NCI-H2227 (cell line): ENCODE results near the gene GALNT10.
"Not testable (repeated sequence)": the region's sequence is repeated elsewhere in the genome, so short reads cannot be mapped to it uniquely, and the experiment has no call there.

Experiments used
- DNase-seq: peaks from one replicate; lab custom pipeline; 2025; ENCODE audit not compliant: unreplicated experiment; lab: John Stamatoyannopoulos, UW

GALNT10 gene

DNA sequence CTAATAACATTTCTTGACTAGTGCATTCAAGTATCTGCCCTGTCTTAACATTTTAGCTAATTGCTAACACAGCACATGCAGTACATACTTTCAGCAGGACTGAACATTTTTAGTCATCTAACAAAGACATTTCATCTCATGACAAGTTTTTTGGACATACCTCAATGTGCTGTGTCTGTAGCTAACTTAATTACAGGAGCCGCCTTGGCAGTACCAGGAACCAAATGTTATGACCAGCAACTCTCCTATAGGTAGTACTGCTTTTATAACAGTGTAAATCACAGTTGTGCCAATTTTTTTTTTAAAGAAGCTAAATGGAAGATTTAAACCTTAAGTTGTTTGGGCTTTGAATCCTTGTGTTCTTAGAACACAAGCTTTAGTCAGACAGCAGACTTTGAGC is 155.9 kb downstream of the GALNT10 start:
- no peak for DNase-seq

DNA sequence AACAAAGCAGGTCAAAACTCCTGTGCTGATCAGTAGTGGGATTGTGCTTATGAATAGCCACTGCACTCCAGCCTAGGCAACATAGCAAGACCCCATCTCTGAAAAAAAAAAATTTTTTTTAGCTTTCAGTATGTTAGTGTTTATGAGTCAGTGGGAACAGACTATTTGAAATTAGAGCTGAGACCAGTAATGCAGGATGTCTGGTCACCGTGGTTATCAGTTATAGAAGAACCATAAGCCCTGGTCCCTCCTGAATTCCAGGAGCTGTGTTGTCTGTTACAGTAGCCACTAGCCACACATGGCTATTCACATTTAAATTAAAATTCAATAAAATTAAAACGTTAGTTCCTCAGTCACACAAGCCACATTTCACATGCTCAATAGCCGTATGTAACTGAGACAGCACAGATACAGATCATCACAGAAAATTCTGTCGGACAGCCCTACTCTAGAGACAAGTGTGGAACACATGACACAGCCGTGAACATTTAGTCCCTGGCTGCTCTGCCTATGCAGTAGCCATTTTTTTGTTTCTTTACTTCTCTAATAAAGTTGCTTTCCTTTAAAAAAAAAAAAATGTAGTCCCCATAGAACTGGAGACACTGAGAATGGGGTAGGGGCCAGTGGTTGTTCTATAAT is 159.2 kb downstream of the GALNT10 start:
- DNase-seq: no peak

GRCh38 chr5:154351141-154351540 is 160.6 kb downstream of the GALNT10 start:
- no peak for DNase-seq

GRCh38 chr5:154351566-154351965 is 161.0 kb downstream of the GALNT10 start:
- no peak for DNase-seq

- DNase-seq: no peak
Observed at GRCh38 chr5:154352960-154353548, 162.5 kb downstream of the GALNT10 start.

DNA sequence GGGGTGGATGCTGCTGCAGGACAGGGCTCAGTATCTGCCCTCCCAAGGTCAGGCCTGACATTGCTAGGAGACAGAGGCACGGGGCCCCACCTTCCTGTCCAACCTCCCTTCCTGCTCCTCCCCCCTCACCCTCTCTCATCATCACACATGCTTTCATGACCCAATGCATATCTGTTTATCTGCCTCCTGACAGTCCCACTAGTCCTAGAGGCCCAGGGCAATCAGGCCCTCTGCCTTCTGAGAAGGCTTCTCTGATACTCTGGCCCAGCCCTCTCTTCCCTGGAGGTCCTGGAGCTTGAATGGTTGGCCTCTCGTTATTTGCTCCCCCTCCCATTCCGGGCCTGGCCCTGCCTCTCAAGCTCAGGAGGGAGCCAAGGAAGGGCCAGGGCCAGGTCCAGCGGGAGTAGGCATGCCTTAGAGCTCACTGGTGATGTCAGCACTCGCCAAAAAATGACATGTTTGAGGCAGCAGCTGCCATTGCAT is 164.6 kb downstream of the GALNT10 start:
- peak; percentile 15 for DNase-seq

GRCh38 chr5:154356020-154356655 is 165.6 kb downstream of the GALNT10 start:
- DNase-seq: no peak

- no peak for DNase-seq
Observed at GRCh38 chr5:154356958-154357357, 166.4 kb downstream of the GALNT10 start.

DNA sequence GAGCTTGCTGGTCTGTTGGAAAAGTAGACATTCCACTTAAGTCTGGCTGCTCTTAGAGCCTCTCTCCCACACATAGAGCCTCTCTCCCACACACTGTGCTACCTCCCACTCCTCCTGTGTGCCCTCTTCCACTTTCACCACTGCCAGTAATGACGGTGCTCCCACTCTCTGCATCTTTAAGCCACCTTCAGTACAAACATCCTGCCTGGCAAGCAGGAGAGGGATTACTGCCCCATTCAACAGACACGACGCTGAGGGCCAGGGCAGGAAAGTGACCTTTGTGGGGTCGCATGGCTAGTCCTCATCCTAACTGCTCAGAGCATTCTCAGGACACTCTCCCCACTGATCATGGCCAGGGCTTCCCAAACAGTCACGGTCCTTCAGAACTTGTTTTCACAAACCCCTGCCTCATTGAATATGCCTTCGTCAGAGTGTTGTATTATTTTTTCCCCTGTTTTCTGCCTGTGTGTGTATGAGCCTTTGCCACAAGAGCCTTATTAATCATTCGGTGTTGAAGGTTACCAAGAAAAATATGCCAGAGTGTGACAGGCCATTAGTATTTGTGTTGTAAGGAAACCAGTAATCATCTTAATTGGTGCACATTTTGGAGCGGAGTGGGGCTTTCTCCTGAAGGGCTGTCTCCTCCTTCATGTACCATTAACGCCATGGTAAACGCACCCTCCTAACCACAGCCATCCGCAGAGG is 168.1 kb downstream of the GALNT10 start:
- DNase-seq: peak; percentile 87

DNA sequence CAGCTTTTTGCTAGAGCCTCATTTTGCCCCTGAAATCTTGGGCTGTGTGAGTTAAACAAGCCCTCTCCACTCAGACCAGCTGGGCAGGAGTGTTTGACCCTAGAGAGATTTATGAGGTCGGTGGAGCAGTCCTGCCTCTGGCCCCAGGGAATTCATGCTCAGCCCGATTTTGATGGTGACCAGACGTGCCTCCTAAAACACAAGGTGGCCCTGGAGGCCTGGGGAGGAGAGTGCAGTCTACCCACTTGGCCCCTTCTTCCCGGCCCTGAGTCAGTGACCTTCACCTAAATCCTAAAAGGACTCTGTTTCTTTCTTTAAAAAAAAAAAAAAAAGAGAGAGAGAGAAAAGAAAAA is 168.7 kb downstream of the GALNT10 start:
- no peak for DNase-seq

DNA sequence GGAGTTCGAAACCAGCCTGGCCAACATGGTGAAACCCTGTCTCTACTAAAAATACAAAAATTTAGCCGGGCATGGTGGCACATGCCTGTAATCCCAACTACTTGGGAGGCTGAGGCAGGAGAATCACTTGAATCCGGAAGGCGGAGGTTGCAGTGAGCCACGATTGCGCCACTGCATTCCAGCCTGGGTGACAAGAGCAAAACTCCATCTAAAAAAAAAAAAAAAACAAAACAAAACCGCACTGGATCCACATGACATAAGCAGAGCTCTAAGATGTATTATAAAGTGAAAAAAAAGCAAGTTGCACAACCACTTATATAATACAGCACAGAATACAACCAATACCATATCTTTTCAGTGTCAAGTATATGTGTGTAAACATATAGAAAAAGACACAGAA is 169.7 kb downstream of the GALNT10 start:
- not testable (repeated sequence) for DNase-seq

GRCh38 chr5:154363411-154363810 is 172.9 kb downstream of the GALNT10 start:
- DNase-seq: no peak

DNA sequence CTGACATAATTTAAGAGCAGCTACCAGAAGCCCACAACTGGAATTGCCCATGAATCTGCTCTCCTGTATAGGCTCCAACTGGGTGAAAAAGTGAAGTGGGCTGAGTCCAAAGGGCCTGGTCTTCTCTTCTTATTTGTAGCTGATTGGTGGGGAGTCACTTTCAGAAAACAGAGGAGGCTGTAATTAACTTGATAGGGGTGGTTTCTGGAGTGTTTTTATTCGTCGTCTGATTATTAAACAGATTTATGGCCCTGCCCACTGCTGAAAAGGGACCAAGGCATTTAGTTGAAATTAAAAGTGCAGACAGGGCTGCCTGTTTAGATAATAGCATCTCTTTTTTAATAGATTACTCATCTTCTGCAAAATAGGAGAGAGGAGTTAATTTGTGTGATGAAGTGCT is 174.2 kb downstream of the GALNT10 start:
- DNase-seq: peak; percentile 3

GRCh38 chr5:154365823-154366222 is 175.3 kb downstream of the GALNT10 start:
- no peak for DNase-seq

GRCh38 chr5:154366353-154366752 is 175.8 kb downstream of the GALNT10 start:
- DNase-seq: no peak

DNA sequence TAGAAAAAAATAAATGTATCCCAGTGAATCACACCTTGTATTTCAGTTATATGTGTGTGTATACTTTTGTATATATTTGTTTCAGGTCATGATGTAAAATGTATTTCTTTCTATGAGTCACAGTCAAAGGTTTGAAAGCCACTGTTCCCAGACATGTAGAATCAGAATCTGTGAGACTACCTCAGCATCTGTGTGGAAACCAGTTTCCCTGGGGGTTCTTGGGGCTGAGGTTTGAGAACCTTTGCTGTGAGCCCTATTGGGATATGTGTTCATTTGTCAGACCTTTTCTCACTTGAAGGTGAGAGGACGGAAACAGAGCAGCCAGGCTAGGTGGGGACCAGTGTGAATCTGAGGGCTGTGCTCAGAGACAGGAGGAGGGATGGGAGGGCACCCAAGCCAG is 176.6 kb downstream of the GALNT10 start:
- no peak for DNase-seq

DNA sequence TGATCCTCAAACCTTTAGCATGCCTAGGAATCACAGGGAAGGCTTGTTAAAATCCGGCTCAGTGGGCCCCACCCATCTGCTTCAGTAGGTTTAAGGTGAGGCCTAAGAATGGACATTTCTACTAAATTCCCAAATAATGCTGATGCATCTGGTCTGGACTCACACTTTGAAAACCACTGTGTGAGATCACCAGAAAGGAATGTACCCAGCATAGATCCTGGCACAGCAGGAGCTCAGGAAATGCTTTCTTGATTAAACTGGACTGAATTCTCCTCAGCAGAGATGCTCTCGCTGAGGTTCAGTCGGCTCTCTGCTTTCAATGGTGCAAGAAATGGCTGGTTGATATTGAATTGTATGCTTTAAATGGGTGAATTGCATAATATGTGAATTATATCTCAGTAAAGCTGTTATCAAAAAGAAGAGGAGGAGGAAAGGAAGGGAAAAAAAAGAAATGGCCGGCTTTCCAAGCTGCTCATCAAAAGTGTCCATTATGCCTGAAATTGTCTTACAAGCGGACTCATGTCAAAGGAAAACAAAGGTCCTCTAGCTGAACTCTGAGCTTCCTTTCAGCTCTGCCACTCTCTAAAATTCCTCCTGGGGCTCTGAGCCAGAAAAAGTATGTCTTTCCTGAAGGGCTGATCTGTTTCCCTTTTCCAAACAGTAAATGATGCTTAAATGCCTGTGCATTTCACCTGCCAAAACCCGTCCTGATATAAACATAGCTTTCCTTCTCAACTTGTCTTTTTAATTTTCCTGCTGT is 177.7 kb downstream of the GALNT10 start:
- peak; percentile 30 for DNase-seq

DNA sequence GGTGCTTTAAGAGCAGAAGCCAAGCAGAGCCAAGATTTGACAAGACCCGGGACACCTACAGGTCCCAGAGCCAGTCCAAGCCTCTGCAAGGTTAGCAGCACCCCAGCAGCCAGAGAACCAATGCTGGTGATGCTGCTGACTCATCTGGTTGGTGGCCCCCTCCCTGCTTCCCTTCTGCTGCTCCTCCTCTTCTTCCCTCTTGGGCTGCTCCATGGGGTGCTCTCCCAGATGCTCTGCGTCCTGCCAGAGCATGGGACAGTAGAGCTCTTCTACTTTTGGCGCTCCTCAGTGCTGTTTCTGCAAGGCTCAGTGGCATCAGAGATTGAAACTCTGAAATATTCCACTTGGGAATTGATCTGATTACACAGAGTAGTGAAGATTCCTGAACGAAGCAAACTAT is 179.1 kb downstream of the GALNT10 start:
- no peak for DNase-seq

DNA sequence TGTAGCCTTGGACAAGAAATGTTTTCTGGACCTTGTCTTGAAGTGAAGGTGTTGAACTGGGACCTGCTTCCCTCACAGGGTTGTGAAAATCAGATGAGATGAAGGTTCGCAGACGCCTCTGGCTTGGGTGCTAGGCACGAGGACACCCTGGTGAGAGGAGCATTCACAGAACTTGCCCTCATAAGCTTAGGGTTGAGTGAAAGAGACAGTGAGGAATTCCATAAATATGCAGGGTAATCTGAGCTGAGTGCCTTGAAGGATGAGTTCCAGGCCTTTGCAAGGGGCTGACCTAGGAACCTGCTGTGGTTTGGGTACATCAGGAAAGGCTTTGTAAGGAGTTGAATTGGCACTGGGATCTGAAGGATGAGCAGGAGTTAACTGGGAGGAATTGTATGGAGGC is 179.6 kb downstream of the GALNT10 start:
- DNase-seq: no peak

DNA sequence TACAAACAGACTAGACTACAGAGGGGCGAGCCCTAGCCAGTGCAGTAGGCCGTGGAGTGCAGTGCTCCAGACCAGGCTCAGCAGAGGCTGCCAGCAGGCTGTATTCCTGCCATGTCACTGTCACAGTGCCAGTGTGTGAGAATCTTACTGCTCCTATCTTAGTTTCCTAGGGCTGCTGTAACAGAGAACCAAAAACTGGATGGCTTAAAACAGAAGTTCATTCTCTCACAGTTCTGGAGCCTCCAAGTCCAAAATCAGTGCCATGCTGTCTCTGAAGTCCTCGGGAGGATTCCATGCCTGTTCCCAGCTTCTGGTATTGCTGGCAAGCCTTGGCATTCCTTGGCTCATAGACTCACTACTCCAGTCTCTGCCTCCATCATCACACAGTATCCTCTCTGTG is 180.3 kb downstream of the GALNT10 start:
- DNase-seq: no peak

GRCh38 chr5:154371687-154372086 is 181.2 kb downstream of the GALNT10 start:
- DNase-seq: no peak
